ENCODE results near the gene GOLGA6B.
"Not testable (repeated sequence)": the region's sequence is repeated elsewhere in the genome, so short reads cannot be mapped to it uniquely, and the experiment has no call there.

Gene GOLGA6B

DNA sequence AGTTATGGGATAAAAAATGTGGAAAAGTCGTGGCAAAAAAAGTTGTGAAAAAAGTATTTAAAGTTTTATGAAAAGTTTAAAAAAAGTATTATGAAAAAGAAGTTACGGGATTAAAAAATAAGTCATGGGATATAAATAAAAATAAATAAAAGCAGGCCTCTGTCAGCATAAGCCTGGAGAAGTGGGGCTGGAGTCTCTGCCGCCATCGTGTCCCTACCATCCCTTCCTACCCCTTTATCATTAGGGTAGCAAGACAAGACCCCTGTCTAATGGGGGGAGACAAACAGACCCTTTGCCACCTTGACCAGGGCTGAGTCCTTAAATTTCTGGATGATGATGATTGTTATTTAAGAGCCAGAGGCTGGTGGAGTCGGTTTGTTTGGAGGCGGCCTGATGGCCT, 15.3 kb downstream of the GOLGA6B start:
- DNase-seq: not testable (repeated sequence)

DNA sequence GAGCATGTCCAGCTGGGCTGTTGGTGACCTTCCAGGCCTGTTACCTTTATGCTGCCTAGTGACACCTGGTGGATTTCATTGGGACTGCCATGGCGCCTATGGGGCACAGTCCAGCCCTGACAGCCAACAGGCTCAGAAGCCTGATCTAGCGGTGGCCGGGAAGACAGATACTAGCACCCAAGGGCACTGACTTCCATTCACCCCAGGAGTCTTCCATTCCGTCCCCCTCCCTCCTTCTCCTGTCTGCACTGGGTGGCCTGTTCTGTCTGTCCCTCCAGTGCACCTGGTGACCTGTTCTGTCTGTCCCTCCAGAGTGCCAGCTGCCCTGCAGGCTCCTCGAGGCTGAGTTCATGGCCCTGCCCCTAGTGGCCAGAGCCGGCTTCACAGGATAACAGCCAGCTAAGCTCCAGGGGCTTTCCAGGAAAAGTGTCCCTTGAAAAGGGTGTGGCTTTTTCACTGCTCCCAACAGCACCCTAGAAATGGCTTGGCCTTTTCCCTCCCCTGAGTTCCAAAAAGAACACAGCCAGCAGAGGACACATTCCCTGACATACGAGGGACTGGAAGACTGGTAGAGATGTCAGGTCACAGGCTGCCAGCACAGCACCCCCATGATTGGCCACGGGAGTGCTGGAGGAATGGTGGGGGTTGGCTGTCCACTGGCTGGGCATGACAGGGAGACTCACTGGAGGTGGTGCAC, 16.3 kb downstream of the GOLGA6B start:
- peak; percentile 69 to 77 for DNase-seq

DNA sequence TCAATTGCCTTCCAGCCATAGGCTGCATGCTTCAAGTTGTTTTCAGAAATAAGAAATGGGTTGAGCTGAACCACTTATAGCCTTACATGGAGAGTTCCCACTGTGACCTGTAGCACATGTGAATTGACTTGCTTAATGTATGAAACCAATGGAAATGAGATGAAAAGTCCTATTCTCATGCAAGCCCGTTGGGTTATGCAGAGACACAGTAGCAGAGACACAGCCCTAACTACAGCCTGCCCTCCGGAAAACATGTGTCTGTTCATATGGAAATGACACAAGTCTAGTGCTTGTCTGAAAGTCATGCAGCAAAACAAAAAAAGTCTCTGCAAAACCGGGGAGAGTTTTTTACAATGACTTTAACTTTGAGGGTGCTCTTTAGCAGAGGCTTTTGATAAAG, 17.0 kb downstream of the GOLGA6B start:
- no peak for DNase-seq

DNA sequence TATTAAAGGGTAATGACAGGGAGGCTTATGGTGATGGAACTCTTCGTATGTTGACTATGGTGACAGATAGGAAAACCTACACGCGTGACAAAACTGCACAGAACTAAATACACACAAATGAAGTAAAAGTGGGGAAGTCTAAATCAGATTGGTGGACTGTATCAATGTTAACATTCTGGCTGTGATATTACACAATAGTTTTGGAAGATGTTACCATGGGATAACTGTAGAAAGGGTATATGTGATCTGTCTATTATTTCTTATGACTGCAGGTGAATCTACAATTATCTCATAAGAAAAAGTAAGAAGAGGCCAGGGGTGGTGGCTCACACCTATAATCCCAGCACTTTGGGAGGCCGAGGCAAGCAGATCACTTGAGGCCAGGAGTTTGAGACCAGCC, 22.3 kb downstream of the GOLGA6B start:
- DNase-seq: no peak

DNA sequence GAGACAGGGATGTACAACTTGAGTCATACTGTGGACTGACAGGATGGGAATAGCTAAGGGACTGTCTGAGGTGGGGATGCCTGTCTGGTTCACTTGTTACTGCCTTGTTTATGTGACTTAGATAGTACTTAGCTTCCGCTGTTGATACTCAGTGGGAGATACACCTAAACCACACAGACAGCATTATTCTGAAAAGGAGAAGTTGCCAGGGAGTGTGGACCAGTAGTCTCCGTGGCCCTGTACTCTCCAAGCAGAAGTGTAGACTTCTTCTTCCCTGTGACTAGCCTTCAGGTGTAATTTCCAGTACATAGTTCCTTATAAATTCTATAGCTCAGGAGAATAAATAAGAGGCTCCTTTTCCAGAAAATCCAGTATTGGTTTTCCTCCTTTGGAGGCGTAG, 26.4 kb downstream of the GOLGA6B start:
- no peak for DNase-seq

DNA sequence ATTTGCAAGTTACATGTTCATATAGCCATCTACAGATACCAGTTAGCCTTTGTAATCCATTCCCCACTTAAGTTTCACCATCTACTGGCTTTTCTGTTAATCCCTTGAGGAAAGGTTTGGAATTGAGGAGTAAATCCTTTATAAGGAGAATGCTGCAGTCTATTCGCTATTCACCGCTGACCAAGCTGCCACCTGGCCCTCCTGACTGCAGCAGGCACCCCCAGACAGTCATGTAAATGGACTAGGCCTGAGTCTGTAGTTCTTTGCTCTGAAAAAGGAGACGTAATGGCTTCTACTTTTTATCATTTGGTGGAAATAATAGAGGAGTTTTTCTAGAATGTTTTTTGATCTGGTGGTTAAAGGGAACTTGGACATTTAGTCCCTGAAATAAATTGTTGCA, 28.3 kb downstream of the GOLGA6B start:
- no peak for DNase-seq

DNA sequence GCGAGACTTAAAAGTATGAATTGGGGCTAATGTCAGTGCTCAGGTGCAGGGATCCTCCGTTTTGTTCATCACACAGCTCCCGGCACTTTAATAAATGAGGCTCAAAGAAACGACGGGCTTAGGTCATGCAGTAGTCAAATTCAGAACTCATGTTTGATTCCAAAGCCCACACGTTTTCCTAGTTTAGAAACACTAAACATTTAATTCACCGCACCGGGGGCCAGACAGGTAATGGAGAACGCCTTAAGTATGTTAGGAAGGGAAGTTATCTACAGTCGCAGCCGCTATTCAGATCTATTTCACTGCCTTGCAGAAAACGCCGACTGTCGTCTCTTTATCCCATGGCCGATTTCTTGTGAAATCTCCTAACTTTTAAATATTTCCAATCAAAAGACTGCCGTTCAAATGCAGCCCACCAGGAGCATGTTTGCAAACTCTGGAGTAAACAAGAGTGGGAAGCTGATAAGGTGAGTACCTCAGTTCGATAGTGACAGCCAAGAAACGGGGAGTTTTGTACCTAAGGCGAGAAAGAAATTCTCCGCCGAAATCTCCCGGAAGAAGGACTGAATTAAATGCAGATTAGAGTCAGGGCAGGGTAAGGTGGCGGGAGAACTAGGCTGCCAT, 30.9 kb downstream of the GOLGA6B start:
- no peak for DNase-seq

DNA sequence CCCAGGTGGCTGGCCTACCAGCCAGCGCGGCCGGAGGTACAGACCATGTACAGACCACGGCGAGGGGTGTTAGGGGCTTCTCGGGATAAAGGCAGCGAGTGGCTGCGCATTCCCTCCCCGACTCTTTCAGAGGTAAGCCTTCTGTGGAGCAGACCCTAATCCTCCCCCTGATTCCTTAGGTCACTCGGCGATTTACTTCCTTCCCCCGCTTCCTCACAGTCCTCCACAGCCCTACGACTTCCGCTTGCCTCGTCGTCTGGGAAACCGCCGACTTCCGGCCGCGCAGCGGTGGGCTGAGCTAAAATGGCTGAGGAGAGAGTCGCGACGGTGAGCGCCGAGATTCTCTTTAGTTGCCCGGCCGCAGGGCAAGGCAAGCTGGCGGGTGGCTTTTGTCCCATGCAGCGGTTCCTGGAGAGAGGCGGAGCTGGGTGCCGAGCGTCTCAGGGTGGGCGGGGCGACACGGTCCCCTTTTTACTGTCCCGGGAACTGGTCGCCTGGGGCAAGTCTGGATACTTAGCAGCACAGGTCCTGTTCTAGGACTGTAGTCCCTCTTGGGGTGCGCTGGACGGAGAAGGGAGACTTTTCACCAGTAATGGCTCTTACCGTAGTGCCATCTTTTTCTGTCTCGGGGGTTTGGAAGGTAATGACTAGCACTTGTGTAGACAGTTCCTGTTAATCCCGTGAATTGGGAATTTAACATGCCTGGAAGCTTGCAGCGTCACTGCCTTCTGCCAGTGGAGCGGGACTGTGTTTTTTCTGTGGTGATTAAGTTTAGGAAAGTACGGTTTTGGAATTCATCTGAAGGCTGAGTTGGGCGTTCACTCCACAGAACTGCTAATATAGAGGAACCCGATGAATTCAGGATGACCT, 31.7 kb downstream of the GOLGA6B start, which contains the start of the genes BBS4 and HIGD2B:
TSS of gene BBS4 (plus strand) at position 283 of the 870 bp plus-strand sequence. CDS start at position 304, 21 bp downstream.
TSS of gene HIGD2B (minus strand) at position 258 of the 870 bp plus-strand sequence. CDS start 9,808 bp downstream, outside the sequence.
- peak; percentile 85 to 87 for DNase-seq

DNA sequence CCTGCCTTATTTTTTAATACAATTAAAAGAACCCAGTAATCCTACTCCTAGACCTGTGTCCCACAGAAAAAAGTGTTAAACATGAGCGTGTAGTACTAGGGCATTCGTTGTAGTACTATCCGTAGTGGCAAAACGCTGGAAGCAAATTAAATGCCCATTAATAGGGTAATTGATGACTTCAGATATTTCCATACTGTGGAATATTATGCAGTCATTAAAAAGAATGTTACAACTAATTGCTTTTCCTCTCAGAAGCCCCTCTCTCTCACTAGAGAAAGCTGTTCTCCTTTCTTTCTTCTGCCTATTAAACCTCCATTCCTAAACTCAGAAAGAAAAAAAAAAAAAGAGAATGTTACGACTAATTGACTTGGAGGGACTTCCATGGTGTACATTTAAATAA, 34.2 kb downstream of the GOLGA6B start:
- no peak for DNase-seq

DNA sequence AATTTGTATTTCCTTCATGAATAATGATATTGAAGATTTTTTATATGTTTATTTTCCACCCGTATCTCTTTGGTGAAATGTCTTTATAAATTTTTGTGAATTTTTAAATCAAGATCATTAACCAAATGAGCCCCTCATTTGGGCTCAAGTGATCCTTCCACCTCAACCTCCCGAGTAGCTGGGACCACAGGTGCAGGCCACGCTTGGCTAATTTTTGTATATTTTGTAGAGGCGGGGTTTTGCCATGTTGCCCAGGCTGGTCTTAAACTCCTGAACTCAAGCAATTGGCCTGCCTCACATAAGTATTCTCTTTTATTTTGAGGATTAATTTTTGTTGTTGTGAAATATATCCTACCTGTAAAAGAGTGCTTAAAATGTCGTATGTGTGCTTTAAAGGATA, 36.4 kb downstream of the GOLGA6B start:
- no peak for DNase-seq

DNA sequence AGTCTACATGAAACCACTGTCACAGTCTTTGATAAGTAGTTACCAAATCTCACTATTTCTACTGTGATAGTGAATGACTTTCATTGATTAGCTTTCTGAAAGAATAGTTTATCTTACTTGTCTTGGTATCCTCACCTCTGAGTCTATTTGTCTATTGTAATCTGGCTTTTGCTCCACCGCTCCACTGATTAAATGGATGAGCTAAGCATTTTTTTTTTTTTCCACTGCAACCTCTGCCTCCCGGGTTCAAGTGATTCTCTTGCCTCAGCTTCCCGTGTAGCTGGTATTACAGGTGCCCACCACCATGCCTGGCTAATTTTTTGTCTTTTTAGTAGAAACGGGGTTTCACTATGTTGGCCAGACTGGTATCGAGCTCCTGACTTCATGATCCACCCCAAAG, 44.4 kb downstream of the GOLGA6B start:
- no peak for DNase-seq

DNA sequence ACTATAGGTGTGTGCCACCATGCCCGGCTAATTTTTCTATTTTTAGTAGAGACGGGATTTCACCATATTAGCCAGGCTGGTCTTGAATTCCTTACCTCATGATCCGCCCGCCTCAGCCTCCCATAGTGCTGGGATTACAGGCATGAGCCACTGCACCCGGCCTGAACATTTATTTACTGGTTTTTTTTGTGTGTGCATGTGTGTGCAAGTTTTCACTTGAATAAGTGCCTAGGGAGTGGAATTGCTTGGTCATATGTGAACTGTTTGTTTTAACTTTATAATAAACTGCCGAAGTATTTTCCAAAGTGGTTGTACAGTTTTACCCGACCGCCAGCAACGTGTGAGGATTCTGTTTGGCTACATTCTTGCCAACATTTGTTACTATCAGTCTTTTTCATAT, 45.6 kb downstream of the GOLGA6B start:
- no peak for DNase-seq

DNA sequence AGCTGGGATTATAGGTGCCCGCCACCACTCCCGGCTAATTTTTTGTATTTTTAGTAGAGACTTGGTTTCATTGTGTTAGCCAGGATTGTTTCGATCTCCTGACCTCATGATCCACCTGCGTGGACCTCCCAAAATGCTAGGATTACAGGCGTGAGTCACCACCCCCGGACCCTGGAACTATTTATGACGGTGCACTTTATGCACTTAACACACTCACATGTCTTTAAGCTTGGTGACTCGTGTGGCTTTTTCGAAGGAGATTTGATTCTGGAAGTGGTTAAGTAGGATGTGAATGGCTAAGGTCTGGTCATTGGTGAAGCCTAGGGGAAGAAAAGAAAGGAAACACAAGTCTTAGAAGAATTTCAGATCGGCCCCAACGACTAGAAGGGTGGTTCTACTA, 51.8 kb downstream of the GOLGA6B start:
- no peak for DNase-seq

DNA sequence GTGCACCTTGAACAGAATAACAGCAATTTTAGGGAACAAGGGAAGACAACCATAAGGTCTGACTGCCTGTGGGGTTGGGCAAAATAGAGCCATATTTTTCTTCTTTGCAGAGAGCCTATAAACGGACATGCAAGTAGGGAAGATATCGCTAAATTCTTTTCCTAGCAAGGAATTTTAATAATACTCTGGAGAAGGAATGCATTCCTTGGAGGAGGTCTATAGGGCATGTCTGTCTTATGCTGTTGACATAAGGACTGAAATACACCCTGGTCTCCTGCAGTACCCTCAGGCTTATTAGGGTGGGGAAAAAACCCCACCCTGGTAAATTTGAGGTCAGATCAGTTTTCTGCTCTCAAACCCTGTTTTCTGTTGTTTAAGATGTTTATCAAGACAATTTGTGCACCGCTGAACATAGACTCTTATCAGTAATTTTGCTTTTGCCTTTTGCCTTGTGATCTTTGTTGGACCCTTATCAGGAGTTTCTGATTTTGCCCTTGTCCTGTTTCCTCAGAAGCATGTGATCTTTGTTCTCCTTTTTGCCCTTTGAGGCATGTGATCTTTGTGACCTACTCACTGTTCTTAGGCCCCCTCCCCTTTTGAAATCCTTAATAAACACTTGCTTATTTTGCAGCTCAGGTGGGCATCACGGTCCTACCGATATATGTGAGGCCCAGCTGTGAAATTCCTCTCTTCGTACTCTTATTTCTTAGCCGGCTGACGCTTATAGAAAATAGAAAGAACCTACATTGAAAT, 54.2 kb downstream of the GOLGA6B start:
- not testable (repeated sequence) for DNase-seq

All from CD4-positive, alpha-beta T cell treated with Interleukin-1 beta for 1 hour (primary cell).